EH (cell line): Measurements from ENCODE around the gene COL13A1.

Experiments
- DNase-seq: peaks from one replicate; pipeline ENCODE4 v3.0.0-alpha.2; 2015; ENCODE audit warnings: low read depth

COL13A1 gene

GRCh38 chr10:69819716-69820506 lies 18.2 kb downstream of the COL13A1 start:
- DNase-seq: peak; percentile 89

- no peak for DNase-seq
Observed at GRCh38 chr10:69820817-69821216, 19.1 kb downstream of the COL13A1 start.

DNA sequence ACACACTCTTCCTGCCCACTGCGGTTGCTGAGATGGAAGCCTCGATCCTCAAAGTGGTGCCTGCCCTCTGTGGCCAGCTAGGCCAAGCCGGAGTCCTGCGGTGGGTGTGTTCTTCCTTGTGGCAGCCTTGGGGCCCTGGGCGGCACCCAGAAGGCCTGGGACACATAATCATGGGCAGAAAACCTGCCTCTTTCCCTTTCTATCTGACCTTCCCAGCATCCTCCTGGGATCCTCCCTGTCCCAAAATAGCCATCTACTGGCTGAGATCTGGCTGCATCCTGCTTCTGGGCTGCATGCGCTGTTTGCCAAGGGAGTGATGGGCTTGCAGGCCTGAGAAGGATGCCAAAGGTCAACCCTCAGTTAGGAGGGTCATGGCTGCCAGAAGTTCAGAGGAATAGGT lies 23.9 kb downstream of the COL13A1 start:
- DNase-seq: no peak

DNA sequence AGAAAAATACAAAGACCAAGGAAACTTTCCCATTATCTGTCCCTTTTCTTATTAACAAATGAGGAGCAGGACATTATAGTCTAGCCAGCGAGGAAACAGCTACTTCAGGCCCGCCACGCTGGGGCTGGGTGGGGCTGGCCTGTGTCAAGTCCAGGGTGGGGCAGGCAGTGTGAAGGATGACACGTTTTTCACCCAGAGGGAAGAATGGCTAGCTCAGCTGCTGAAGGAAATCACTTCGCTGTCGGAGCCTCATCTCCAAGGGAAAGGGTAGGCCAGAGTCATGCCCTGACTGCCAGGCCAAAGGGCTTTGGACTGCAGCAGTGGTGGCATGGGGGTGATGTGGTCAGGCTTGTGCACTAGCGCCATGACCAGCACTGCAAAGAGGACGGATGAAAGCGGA lies 24.4 kb downstream of the COL13A1 start:
- no peak for DNase-seq

- DNase-seq: no peak
Observed at GRCh38 chr10:69826789-69827554, 25.3 kb downstream of the COL13A1 start.

DNA sequence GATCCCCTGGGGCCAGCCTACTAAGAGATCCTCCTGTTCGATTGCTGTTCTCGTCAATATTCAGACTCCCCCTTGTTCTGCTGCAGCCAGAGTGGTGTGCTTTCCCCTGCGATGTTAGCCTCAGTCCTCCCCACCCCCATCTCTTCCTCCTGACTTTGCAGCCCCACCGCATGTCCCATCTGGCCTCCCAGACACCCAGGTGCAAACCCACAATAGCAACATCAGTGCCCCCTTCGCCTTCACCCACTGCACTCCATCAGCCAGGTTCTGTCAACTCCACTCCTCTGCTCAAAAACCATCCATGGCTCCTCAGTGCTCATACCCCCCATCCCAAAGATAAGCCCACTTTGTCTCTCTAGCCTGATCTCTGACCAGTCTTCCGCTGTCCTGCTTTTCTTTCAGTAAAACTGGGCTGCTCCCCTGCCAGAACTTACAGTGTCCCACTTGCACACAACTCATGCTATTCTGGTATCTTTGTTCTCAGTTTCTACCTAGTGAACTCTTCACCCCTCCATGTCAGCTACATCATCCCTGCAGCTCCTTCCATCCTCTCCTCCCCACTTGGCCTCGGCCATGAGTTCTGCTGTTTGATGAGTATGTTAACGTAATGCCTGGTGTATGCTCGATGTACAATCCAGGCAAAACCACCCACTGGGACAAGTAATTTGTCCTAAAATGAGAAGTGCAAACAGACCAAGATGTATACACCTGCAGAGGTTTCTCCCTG lies 26.6 kb downstream of the COL13A1 start:
- no peak for DNase-seq

GRCh38 chr10:69829775-69830174 lies 28.1 kb downstream of the COL13A1 start:
- DNase-seq: no peak

GRCh38 chr10:69831231-69831855 lies 29.6 kb downstream of the COL13A1 start:
- DNase-seq: peak; percentile 79

- DNase-seq: no peak
Observed at GRCh38 chr10:69835233-69835632, 33.5 kb downstream of the COL13A1 start.

GRCh38 chr10:69835875-69836730 lies 34.4 kb downstream of the COL13A1 start:
- DNase-seq: no peak

GRCh38 chr10:69836731-69837030 lies 35.0 kb downstream of the COL13A1 start:
- DNase-seq: no peak

DNA sequence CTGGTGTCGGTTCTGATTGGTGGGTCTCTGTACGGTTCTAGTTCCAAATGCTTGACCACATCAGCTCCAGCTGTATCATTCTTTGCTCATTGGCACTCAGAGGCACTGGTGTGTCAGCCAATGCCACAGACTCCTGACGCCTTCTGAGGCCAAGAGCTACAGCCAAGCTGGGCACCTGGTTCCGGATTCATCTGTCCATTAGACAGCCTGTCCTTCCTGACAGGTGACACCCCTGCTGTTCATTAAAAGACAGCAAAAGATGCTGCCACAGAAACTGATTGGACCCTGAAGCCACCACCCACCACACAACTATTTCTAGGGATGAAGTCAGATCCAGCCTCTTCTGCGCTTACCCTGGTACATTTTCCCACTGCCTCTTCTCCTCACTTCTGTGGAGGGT lies 35.6 kb downstream of the COL13A1 start:
- DNase-seq: no peak

GRCh38 chr10:69838418-69838817 lies 36.7 kb downstream of the COL13A1 start:
- no peak for DNase-seq

- peak; percentile 89 for DNase-seq
Observed at GRCh38 chr10:69838853-69839252, 37.1 kb downstream of the COL13A1 start.

- DNase-seq: peak; percentile 88
Observed at GRCh38 chr10:69839696-69840345, 38.1 kb downstream of the COL13A1 start.

DNA sequence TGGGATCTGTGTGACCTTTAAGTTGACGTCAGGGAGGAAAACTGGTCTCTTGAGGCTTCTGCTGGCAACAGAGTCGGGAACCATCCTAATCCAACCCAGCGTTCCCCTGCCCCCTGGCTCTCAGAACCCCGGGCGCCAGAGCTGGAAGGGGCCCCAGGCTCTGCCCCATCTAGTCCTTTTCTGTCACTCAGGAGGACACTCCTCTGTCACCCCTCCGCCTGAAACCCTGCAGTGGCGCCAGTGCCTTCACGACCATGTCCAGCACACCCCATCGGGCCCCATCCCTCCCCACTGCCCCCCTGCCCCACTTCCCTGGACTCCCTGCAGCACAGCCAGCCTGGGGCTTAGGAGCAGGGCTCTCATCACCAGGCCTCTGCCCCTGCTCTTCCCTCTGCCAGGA lies 39.1 kb downstream of the COL13A1 start:
- no peak for DNase-seq

DNA sequence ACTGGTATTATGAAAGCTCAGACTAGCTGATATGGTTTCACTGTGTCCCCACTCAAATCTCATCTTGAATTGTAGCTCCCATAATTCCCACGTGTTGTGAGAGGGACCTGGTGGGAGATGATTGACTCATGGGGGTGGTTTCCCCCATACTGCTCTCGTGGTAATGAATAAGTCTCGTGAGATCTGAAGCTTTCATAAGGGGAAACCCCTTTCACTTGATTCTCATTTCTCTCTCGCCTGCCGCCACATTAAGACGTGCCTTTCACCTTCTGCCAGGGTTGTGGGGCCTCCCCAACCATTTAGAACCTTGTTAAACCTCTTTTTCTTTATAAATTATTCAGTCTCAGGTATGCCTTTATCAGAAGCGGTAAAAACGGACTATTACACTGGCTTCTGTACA lies 40.3 kb downstream of the COL13A1 start:
- no peak for DNase-seq

DNA sequence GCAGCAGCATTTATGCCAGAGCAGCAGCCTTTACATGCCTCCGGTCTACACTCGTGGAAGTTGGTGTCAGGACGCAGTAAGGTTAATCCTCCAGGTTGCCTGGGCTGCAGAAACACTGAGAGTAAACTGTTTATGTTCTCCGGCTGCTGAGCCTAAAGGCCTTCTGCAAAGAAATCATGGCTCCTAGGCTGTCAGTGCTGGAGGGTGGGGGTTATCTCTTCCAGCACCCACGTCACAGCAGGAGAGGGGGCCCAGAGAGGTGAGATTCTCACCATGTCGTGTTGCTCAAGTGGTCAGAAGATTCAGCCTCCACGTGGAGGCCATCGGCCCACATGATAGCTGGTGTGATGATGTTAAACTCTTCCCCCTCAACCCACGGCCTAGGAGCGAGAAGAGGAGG lies 41.2 kb downstream of the COL13A1 start:
- DNase-seq: no peak

DNA sequence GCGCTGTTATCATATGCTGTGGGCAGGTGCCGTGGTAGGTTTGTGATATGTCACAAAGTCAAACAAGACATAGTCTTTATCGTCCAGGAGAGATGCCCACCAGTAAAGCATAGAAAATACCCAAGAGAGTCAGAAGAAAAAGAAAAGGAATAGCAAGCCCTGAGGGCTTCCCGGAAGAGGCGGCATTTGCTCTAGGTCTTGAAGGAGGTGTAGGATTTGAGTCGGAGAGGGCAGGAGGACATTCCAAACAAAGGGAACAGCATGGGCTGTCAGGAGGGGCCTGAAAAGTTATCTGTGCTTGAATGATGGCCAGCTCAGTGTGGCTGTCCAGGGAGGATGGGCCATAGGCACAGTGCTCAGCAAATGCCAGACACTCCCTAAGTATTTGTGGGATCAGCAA lies 42.2 kb downstream of the COL13A1 start:
- peak; percentile 33 for DNase-seq

- no peak for DNase-seq
Observed at GRCh38 chr10:69844698-69845097, 43.0 kb downstream of the COL13A1 start.
